ENCODE results near the gene SSBP3.

Gene SSBP3

GRCh38 chr1:54276617-54277450 is 129.4 kb downstream of the SSBP3 start:
- no peak for TF ChIP-seq CTCF (IDR thresholded peaks at IDR 0.05; ENCODE audit: extremely low read depth, missing control alignments)
- no peak for DNase-seq (ENCODE audit: low spot score)

GRCh38 chr1:54275349-54275748 is 130.8 kb downstream of the SSBP3 start:
- DNase-seq (ENCODE audit: low spot score) = no peak
- no peak for TF ChIP-seq CTCF (IDR thresholded peaks at IDR 0.05; ENCODE audit: extremely low read depth, missing control alignments)

GRCh38 chr1:54274881-54275280 is 131.3 kb downstream of the SSBP3 start:
- DNase-seq (ENCODE audit: low spot score) = no peak
- TF ChIP-seq CTCF (IDR thresholded peaks at IDR 0.05; ENCODE audit: extremely low read depth, missing control alignments) = no peak

DNA sequence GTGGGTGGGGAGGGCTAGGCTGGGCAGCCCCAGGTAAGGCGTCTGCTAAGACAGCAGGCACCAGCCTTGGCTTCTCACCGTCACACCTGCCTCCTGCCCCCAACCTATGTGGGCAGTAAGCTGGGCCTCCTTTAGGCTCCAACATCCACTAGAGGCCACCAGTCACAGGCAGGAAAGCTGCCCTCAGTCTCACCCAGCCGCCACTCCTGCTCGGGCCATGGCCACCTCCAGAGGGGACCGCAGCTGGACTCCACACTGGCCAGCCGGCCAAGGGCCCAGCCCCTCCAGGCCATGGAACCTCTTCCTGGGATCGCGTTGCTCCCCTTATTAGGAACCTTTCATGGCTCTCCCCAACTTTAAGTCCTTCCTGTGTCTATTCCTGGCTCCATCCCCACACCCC is 131.7 kb downstream of the SSBP3 start:
- no peak for TF ChIP-seq CTCF (IDR thresholded peaks at IDR 0.05; ENCODE audit: extremely low read depth, missing control alignments)
- DNase-seq (ENCODE audit: low spot score) = no peak

GRCh38 chr1:54273795-54274163 is 132.4 kb downstream of the SSBP3 start:
- DNase-seq (ENCODE audit: low spot score) = no peak
- TF ChIP-seq CTCF (IDR thresholded peaks at IDR 0.05; ENCODE audit: extremely low read depth, missing control alignments) = no peak

GRCh38 chr1:54273092-54273794 is 133.0 kb downstream of the SSBP3 start:
- no peak for TF ChIP-seq CTCF (IDR thresholded peaks at IDR 0.05; ENCODE audit: extremely low read depth, missing control alignments)
- DNase-seq (ENCODE audit: low spot score) = no peak

- DNase-seq (ENCODE audit: low spot score) = no peak
- TF ChIP-seq CTCF (IDR thresholded peaks at IDR 0.05; ENCODE audit: extremely low read depth, missing control alignments) = no peak
These were observed 133.5 kb downstream of the SSBP3 start for GRCh38 chr1:54272772-54273091.
